GM18519 (cell line): ENCODE data around the gene TAF1B.

ENCODE experiments used
- ATAC-seq: cut with Tn5 transposase; IDR thresholded peaks from one replicate; pipeline ENCODE4 v1.9.1; 2021; ENCODE audit warnings: mild to moderate bottlenecking, moderate library complexity; ENCODE audit not compliant: unreplicated experiment, low FRiP score

Gene TAF1B

GRCh38 chr2:9981655-9982054 lies 138.4 kb downstream of the TAF1B start:
- ATAC-seq = no peak

DNA sequence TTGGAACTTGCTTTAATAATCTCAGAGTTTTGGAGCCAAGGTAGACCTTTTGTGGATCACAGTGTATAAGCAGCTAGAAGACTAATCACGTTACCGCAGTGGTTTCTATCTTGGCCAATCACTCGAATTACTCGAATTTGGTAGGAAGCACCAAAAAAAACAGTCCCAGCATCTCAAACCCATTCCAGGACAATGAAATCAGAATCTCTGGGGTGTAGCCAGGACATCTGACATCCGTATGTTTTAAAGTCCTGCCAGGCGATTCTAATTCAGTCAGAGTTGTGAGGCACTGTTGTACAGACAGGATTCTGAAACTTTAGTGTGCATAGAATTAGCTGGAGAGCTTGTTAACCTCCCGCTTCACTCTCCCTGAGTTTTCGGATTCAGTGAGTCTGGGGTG lies 139.0 kb downstream of the TAF1B start:
- ATAC-seq = no peak

DNA sequence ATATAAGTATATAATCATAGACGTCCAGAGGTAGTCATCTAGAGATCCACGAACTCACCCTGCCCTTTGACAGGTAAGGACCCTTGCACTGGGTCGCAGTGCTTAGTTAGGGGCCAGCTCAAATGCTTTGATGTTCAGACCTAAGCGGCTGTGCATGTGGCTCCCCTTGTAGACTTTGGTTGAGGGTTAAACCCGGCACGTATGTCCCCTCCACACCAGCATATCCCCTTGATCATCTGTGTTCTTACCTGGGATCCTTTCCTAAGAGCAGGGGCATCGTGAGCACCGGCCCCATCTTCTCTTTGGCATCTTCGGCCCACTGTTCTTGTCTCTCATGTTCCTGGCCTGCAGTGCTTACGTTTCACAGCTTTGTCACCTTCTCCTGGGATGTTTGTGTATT lies 139.6 kb downstream of the TAF1B start:
- ATAC-seq = no peak

DNA sequence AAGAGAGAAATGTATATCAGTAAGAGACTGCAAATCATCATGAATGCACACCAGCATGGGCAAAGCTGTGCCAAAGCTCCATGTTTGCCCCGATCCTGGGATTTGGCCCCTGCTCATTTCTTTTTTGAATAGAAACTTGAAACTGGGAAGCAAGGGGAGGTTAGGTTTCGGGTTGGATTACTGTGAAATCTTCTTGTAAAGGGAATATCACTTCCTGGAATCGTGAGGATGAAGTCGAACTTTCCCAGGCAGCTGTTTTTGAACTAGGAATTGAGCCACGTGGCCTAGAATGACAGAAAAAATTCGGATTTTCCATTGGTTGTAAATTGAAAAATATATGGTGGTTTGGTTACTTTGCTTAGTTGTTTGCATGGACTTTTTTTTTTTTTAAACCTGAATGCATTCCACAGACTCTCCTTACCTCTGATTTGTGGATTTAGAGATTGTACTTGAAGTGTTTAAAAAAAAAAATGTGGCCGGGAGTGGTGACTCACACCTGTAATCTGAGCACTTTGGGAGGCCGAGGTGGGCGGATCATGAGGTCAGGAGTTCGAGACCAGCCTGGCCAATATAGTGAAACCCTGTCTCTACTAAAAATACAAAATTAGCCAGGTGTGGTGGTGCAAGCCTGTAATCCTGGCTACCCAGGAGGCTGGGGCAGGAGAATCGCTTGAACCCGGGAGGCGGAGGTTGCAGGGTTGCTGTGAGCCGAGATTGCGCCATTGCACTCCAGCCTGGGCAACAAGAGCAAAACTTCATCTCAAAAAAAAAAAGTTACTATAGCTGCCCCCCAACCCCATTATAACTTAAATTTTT lies 140.3 kb downstream of the TAF1B start:
- ATAC-seq = no peak
